SK-N-SH (cell line): ENCODE data around the gene CFAP47. TPM values are rescaled to one million over a fixed set of nuclear protein-coding genes. Genes with fewer than 3 reads are reported as not detected.

Experiments used
- CTCF ChIA-PET: fragments of 300-600, 350-600 bp; formaldehyde crosslinking; extraction: SDS; loops from one replicate; lab custom pipeline; 2021; lab: Yijun Ruan, JAX
- POLR2A ChIA-PET: fragments of 350-600 bp; sonication (Branson Sonifier 250); formaldehyde crosslinking; extraction: SDS; loops from one replicate; lab custom pipeline; 2020; ENCODE audit warnings: antibody characterized with exemption, inconsistent platforms; lab: Yijun Ruan, JAX
- DNase-seq: peaks from one replicate; pipeline ENCODE4 v3.0.0; 2012
- H2AFZ ChIP-seq: fragments of 200-600 bp; sonication (generic); 2 replicates; pipeline ENCODE4 v1.8.1; 2016; ENCODE audit warnings: antibody characterized with exemption, mild to moderate bottlenecking, low read depth
- H3F3A ChIP-seq: fragments of 200-600 bp; sonication (generic); replicated peaks from 2 replicates; pipeline ENCODE3; 2016; ENCODE audit warnings: antibody characterized with exemption, mild to moderate bottlenecking; ENCODE audit not compliant: insufficient read depth
- H3K27ac ChIP-seq, 2 experiments: fragments of 200-500 bp in 1 of 2; fragments of 200-600 bp in 1 of 2; sonication (Bioruptor generic) in 1 of 2; sonication (generic), shearing (Covaris generic) in 1 of 2; 2 replicates each; pipeline versions ENCODE4 v1.5.1 to v1.6.1; 2014 to 2016; ENCODE audit warnings: low read depth in 2 of 2, inconsistent platforms in 1 of 2, low read length in 1 of 2, mild to moderate bottlenecking in 1 of 2, mixed read lengths in 1 of 2
- H3K27me3 ChIP-seq: fragments of 200-600 bp; sonication (generic), shearing (Covaris generic); 2 replicates; pipeline ENCODE4 v1.6.1; 2016; ENCODE audit warnings: mixed run types; ENCODE audit not compliant: insufficient read depth
- H3K36me3 ChIP-seq, 2 experiments: fragments of 200-500 bp in 1 of 2; fragments of 200-600 bp in 1 of 2; sonication (Bioruptor generic) in 1 of 2; sonication (generic) in 1 of 2; replicated peaks in 1 of 2; 2 replicates each; pipeline versions ENCODE3 to v1.5.1; 2014 to 2016; ENCODE audit warnings: low read length in 1 of 2, mild to moderate bottlenecking in 1 of 2; ENCODE audit not compliant: insufficient read depth in 2 of 2, control insufficient read depth in 1 of 2
- H3K4me1 ChIP-seq, 2 experiments: fragments of 200-500 bp in 1 of 2; fragments of 200-600 bp in 1 of 2; sonication (Bioruptor generic) in 1 of 2; sonication (generic), shearing (Covaris generic) in 1 of 2; 2 replicates each; pipeline versions ENCODE4 v1.5.1 to v1.6.1; 2014 to 2016; ENCODE audit warnings: low read depth in 1 of 2, low read length in 1 of 2, mixed run types in 1 of 2; ENCODE audit not compliant: insufficient read depth in 2 of 2, control insufficient read depth in 1 of 2
- H3K4me2 ChIP-seq: fragments of 200-600 bp; sonication (generic), shearing (Covaris generic); 2 replicates; pipeline ENCODE4 v1.6.1; 2017; ENCODE audit warnings: mixed run types
- H3K4me3 ChIP-seq, 2 experiments: fragments of 200-500 bp in 1 of 2; fragments of 200-600 bp in 1 of 2; sonication (Bioruptor generic) in 1 of 2; sonication (generic), shearing (Covaris generic) in 1 of 2; 2 replicates each; pipeline versions ENCODE4 v1.5.1 to v1.8.1; 2014 to 2016; ENCODE audit warnings: low read depth in 2 of 2, inconsistent platforms in 1 of 2, low read length in 1 of 2, mild to moderate bottlenecking in 1 of 2, mixed read lengths in 1 of 2, moderate library complexity in 1 of 2
- H3K79me2 ChIP-seq: fragments of 200-600 bp; sonication (generic); 2 replicates; pipeline ENCODE4 v1.8.1; 2017; ENCODE audit warnings: mild to moderate bottlenecking; ENCODE audit not compliant: insufficient read depth
- H3K9ac ChIP-seq: fragments of 200-600 bp; sonication (generic); 2 replicates; pipeline ENCODE4 v1.6.1; 2017; ENCODE audit warnings: mixed run types
- H3K9me2 ChIP-seq: fragments of 200-600 bp; sonication (generic); 2 replicates; pipeline ENCODE4 v1.6.1; 2017; ENCODE audit warnings: mixed run types
- H3K9me3 ChIP-seq: fragments of 200-600 bp; sonication (generic); 2 replicates; pipeline ENCODE4 v1.6.1; 2017; ENCODE audit warnings: mixed run types, mild to moderate bottlenecking, moderate library complexity
- H4K20me1 ChIP-seq: fragments of 200-600 bp; sonication (generic); 2 replicates; pipeline ENCODE4 v1.6.1; 2017; ENCODE audit warnings: mild to moderate bottlenecking, mixed run types; ENCODE audit not compliant: insufficient read depth
- FOXM1 ChIP-seq: IDR thresholded peaks from 2 replicates; pipeline ENCODE4 v1.4.0; 2012; ENCODE audit warnings: low read depth, mild to moderate bottlenecking
- GABPA ChIP-seq: IDR thresholded peaks from 2 replicates; pipeline ENCODE4 v1.4.0; 2012; ENCODE audit warnings: low read depth, mild to moderate bottlenecking
- MEF2A ChIP-seq: IDR thresholded peaks from 2 replicates; pipeline ENCODE4 v1.4.0; 2012; ENCODE audit warnings: low read depth, borderline replicate concordance
- MXI1 ChIP-seq: IDR thresholded peaks from 2 replicates; pipeline ENCODE4 v1.6.1; 2012; ENCODE audit warnings: mild to moderate bottlenecking, low read depth, low read length, improper control_type of control experiment
- NFIC ChIP-seq: IDR thresholded peaks from 2 replicates; pipeline ENCODE4 v1.4.0; 2012; ENCODE audit warnings: borderline replicate concordance
- NRF1 ChIP-seq: IDR thresholded peaks from 2 replicates; pipeline ENCODE4 v1.6.1; 2012; ENCODE audit warnings: low read depth, mild to moderate bottlenecking, low read length
- POLR2AphosphoS5 ChIP-seq: IDR thresholded peaks from 2 replicates; pipeline ENCODE4 v1.6.1; 2012; ENCODE audit warnings: low read depth, low read length
- RAD21 ChIP-seq: IDR thresholded peaks from 2 replicates; pipeline ENCODE4 v1.6.1; 2012; ENCODE audit warnings: mild to moderate bottlenecking, low read length
- RCOR1 ChIP-seq: fragments of 150-350 bp; IDR thresholded peaks from 2 replicates; pipeline ENCODE4 v1.6.1; 2017; ENCODE audit warnings: antibody characterized with exemption, low read length
- RFX5 ChIP-seq: IDR thresholded peaks from 2 replicates; pipeline ENCODE4 v1.6.1; 2012; ENCODE audit warnings: mild to moderate bottlenecking, improper control_type of control experiment, low read length
- SMC3 ChIP-seq: IDR thresholded peaks from 2 replicates; pipeline ENCODE4 v1.6.1; 2012; ENCODE audit warnings: low read depth, low read length, improper control_type of control experiment
- TAF1 ChIP-seq: IDR thresholded peaks from 2 replicates; pipeline ENCODE4 v1.6.1; 2012; ENCODE audit warnings: low read depth, mild to moderate bottlenecking, low read length, moderate library complexity, borderline replicate concordance
- TEAD4 ChIP-seq: IDR thresholded peaks from 2 replicates; pipeline ENCODE4 v1.4.0; 2012; ENCODE audit warnings: mild to moderate bottlenecking, borderline replicate concordance; ENCODE audit not compliant: insufficient read depth
- YY1 ChIP-seq: IDR thresholded peaks from 2 replicates; pipeline ENCODE4 v1.4.0; 2012; ENCODE audit warnings: low read depth, mild to moderate bottlenecking
- WGBS: methylation state at CpG from one replicate; pipeline ENCODE4 v1.1.6; 2017; ENCODE audit warnings: low lambda C conversion rate; 5-methylcytosine and 5-hydroxymethylcytosine counted together
- polyA plus RNA-seq, 3 experiments: library from polyadenylated mRNA; depleted of rRNA; stranded (reverse); fragments of >200 nt; gene quantifications; 2 replicates each; pipeline ENCODE4 v1.2.3, GENCODE V29; 2012
- TF ChIP-seq, protein P1 (sequence below): IDR thresholded peaks from 2 replicates; pipeline ENCODE4 v1.4.0; 2012; ENCODE audit warnings: low read depth, borderline replicate concordance
- TF ChIP-seq, protein P2 (sequence below): IDR thresholded peaks from 2 replicates; pipeline ENCODE4 v1.4.0; 2012; ENCODE audit warnings: low read depth
- TF ChIP-seq, protein P3 (sequence below): IDR thresholded peaks from 2 replicates; pipeline ENCODE4; 2012
- TF ChIP-seq, protein P4 (sequence below): fragments of 150-350 bp; IDR thresholded peaks from 2 replicates; pipeline ENCODE4 v1.6.1; 2017; ENCODE audit warnings: antibody characterized with exemption, low read length, low read depth, borderline replicate concordance
- TF ChIP-seq, protein P5 (sequence below): IDR thresholded peaks from 2 replicates; pipeline ENCODE4 v1.6.1; 2012; ENCODE audit warnings: mild to moderate bottlenecking, low read depth, low read length, moderate library complexity

CFAP47 gene
- polyA plus RNA-seq, 1 of the 3 experiments (the other 2 are of a cell fraction) = 0.02 TPM

DNA sequence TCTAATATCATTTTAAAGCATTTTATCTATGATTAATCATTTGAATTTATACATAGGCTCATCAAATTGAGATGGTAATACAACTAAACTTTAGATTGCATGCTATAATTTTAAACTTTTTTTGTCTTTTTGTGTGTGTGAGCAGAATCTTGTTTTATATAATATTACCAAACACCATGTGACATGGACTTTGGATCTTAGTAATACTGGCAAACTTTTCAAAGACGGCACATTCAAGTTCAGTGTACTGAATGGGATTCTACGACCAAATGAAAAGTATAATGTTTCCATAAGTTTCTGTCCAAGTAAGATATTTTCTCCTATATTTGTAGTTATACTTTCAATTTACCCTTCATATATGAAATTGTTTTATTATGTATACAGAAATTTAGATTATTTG lies 116.0 kb downstream of the CFAP47 start:
- Histone ChIP-seq H3K79me2 (no peaks in the 10 kb centered on the region), H3K9ac (no peak overlapping the region), H3K4me3 (no peak overlapping the region), H3F3A (no peaks in the 10 kb centered on the region), H3K27me3 (no peaks in the 10 kb centered on the region), H3K36me3 (no peaks in the 10 kb centered on the region), H3K4me2 (no peak overlapping the region), H2AFZ (no peak overlapping the region), H3K9me3 (no peaks in the 10 kb centered on the region), H4K20me1 (no peaks in the 10 kb centered on the region), H3K9me2 (no peaks in the 10 kb centered on the region), H3K27ac (no peak overlapping the region), H3K4me1 (no peaks in the 10 kb centered on the region)
- WGBS = 6% methylated on average over 2 of the region's 2 CpGs
- TF ChIP-seq FOXM1 (no peak), MXI1 (no peak), TAF1 (no peak), NRF1 (no peak), RAD21 (no peak), SMC3 (no peak), TEAD4 (no peak), MEF2A (no peak), POLR2AphosphoS5 (no peak), RCOR1 (no peak), NFIC (no peak), RFX5 (no peak), GABPA (no peak), YY1 (no peak)
- TF ChIP-seq, protein P1, sequence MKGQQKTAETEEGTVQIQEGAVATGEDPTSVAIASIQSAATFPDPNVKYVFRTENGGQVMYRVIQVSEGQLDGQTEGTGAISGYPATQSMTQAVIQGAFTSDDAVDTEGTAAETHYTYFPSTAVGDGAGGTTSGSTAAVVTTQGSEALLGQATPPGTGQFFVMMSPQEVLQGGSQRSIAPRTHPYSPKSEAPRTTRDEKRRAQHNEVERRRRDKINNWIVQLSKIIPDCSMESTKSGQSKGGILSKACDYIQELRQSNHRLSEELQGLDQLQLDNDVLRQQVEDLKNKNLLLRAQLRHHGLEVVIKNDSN = no peak
- TF ChIP-seq, protein P2, sequence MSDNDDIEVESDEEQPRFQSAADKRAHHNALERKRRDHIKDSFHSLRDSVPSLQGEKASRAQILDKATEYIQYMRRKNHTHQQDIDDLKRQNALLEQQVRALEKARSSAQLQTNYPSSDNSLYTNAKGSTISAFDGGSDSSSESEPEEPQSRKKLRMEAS = no peak
- TF ChIP-seq, protein P3, sequence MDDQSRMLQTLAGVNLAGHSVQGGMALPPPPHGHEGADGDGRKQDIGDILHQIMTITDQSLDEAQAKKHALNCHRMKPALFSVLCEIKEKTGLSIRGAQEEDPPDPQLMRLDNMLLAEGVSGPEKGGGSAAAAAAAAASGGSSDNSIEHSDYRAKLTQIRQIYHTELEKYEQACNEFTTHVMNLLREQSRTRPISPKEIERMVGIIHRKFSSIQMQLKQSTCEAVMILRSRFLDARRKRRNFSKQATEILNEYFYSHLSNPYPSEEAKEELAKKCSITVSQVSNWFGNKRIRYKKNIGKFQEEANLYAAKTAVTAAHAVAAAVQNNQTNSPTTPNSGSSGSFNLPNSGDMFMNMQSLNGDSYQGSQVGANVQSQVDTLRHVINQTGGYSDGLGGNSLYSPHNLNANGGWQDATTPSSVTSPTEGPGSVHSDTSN = no peak
- TF ChIP-seq, protein P4, sequence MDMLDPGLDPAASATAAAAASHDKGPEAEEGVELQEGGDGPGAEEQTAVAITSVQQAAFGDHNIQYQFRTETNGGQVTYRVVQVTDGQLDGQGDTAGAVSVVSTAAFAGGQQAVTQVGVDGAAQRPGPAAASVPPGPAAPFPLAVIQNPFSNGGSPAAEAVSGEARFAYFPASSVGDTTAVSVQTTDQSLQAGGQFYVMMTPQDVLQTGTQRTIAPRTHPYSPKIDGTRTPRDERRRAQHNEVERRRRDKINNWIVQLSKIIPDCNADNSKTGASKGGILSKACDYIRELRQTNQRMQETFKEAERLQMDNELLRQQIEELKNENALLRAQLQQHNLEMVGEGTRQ = no peak
- TF ChIP-seq, protein P5, sequence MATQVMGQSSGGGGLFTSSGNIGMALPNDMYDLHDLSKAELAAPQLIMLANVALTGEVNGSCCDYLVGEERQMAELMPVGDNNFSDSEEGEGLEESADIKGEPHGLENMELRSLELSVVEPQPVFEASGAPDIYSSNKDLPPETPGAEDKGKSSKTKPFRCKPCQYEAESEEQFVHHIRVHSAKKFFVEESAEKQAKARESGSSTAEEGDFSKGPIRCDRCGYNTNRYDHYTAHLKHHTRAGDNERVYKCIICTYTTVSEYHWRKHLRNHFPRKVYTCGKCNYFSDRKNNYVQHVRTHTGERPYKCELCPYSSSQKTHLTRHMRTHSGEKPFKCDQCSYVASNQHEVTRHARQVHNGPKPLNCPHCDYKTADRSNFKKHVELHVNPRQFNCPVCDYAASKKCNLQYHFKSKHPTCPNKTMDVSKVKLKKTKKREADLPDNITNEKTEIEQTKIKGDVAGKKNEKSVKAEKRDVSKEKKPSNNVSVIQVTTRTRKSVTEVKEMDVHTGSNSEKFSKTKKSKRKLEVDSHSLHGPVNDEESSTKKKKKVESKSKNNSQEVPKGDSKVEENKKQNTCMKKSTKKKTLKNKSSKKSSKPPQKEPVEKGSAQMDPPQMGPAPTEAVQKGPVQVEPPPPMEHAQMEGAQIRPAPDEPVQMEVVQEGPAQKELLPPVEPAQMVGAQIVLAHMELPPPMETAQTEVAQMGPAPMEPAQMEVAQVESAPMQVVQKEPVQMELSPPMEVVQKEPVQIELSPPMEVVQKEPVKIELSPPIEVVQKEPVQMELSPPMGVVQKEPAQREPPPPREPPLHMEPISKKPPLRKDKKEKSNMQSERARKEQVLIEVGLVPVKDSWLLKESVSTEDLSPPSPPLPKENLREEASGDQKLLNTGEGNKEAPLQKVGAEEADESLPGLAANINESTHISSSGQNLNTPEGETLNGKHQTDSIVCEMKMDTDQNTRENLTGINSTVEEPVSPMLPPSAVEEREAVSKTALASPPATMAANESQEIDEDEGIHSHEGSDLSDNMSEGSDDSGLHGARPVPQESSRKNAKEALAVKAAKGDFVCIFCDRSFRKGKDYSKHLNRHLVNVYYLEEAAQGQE = no peak
- ChIA-PET CTCF (no interaction called here), POLR2A (no interaction called here)
- DNase-seq = no peak
